Effector memory CD4-positive, alpha-beta T cell (primary cell): ENCODE data around the gene KIFC3.
"Not testable (repeated sequence)": the region's sequence is repeated elsewhere in the genome, so short reads cannot be mapped to it uniquely, and the experiment has no call there.

Experiments
- DNase-seq, 3 donors: peaks; one replicate each; pipeline ENCODE4 v3.0.0-alpha.2; 2020
- H3K27ac ChIP-seq: 2 replicates; pipeline ENCODE4 v1.7.0; 2013; ENCODE audit warnings: mild to moderate bottlenecking, low read length, moderate library complexity; ENCODE audit not compliant: insufficient read depth, poor library complexity, severe bottlenecking
- H3K27me3 ChIP-seq: replicated peaks from 2 replicates; pipeline ENCODE4 v1.7.0; 2013; ENCODE audit warnings: mild to moderate bottlenecking, low read length; ENCODE audit not compliant: insufficient read depth, control insufficient read depth, poor library complexity, severe bottlenecking
- H3K36me3 ChIP-seq: 2 replicates; pipeline ENCODE4 v1.7.0; 2013; ENCODE audit warnings: mild to moderate bottlenecking, low read length, moderate library complexity; ENCODE audit not compliant: control insufficient read depth, insufficient read depth
- H3K4me1 ChIP-seq: 2 replicates; pipeline ENCODE4 v1.7.0; 2013; ENCODE audit warnings: low read length, mild to moderate bottlenecking; ENCODE audit not compliant: control insufficient read depth, insufficient read depth, poor library complexity, severe bottlenecking
- H3K4me3 ChIP-seq: 2 replicates; pipeline ENCODE4 v1.7.0; 2013; ENCODE audit warnings: low read length, low read depth, mild to moderate bottlenecking; ENCODE audit not compliant: insufficient read depth, poor library complexity, severe bottlenecking
- H3K9me3 ChIP-seq: 2 replicates; pipeline ENCODE4 v1.7.0; 2013; ENCODE audit warnings: mild to moderate bottlenecking, low read length, moderate library complexity; ENCODE audit not compliant: control insufficient read depth

Gene KIFC3

DNA sequence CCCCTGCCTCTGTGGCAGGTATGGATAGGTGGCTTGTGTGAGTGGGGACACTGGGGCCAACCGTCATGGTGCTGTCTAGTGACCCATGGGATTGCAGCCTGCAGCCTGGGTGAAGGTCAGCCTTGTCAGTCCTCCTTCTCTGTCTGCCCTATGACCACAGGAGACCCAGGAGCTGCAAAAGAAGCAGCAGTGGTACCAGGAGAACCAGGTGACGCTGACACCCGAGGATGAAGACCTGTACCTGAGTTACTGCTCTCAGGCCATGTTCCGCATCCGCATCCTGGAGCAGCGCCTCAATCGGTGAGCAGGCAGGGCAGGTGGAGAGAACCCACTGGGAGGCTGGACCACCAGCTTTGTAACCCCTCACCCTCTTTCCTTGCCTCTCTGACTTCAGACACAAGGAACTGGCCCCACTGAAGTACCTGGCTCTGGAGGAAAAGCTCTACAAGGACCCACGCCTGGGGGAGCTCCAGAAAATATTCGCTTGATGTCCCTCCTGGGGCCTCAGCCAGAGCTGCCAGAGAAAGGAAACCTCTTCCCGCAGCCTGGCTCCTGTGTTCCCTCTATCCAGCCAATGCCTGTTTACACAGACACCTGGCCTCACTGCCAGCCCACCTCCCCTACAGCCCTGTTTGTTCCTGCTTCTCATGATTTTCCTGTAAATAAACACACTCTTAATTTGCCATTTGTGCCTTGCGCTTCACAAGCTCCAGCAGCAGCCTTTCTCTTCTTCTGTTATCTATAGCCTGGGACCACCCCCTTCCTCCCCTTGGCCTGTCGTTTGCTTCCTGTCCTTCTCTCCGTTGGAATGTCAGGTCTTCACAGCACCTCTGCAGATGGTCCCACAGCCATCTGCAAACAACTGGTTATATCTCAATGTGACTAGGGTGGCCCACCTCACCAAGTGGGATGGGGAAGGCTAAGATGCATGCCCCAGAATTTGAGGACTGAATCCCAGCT lies 71.2 kb downstream of the KIFC3 start:
- Histone ChIP-seq H3K27ac (no peak overlapping the region), H3K4me3 (no peak overlapping the region), H3K36me3 (no peaks in the 10 kb centered on the region), H3K27me3 (no peaks in the 10 kb centered on the region), H3K9me3 (no peaks in the 10 kb centered on the region), H3K4me1 (no peaks in the 10 kb centered on the region)
- DNase-seq = no peak

DNA sequence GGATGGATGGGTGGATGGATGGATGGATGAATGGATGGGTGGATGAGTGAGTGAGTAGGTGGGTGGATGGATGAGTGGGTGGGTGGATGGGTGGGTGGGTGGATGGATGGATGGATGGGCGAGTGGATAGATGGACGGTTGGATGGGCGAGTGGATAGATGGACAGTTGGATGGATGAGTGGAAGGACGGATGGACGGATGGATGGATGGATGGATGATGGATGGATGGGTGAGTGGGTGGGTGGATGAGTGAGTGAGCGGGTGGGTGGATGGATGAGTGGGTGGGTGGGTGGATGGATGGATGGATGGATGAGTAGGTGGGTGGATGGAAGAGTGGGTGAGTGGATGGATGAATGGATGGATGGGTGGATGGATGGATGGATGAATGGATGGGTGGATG lies 72.4 kb downstream of the KIFC3 start:
- H3K9me3 ChIP-seq, DNase-seq, H3K4me3 ChIP-seq, H3K36me3 ChIP-seq, H3K4me1 ChIP-seq, H3K27me3 ChIP-seq, H3K27ac ChIP-seq: not testable (repeated sequence)

DNA sequence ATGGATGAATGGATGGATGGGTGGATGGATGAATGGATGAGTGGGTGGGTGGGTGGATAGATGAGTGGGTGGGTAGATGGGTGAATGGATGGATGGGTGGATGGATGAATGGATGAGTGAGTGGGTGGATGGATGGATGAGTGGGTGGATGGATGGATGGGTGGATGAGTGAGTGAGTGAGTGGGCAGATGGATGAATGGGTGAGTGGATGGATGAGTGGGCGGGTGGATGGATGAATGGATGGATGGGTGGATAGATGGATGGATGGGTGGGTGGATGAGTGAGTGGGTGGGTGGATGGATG lies 73.2 kb downstream of the KIFC3 start:
- H3K9me3 ChIP-seq = no peaks in the 10 kb centered on the region
- H3K27me3 ChIP-seq = no peaks in the 10 kb centered on the region
- no peak overlapping the region for H3K4me3 ChIP-seq

DNA sequence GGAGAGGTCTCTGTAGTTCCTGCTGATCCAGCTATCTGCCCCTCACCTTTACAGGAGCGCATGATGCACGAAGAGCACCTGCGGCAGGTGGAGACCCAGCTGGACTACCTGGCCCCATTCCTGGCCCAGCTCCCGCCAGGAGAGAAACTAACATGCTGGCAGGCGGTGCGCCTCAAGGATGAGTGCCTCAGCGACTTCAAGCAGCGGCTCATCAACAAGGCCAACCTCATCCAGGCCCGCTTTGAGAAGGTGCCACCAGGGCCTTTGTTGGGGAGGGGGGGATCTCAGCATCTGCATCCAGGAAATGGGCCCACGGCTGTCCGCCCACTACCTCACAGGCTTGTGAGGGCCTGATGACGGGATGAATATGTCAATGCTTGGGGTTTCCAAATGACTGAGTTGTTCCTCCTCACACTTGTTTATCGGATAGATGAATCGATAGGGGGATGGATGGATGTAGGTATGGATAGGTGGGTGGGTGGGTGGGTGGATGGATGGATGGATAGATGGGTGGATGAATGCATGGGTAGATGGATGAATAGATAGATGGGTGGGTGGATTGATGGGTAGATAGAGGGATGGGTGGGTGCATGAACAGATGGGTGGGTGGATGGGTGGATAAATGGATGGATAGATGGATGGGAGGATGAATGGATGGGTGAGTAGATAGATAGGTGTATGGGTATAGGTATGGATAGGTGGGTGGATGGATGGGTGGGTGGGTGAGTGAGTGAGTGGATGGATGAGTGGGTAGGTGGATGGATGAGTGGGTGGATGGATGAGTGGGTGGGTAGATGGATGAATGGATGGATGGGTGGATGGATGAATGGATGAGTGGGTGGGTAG lies 73.7 kb downstream of the KIFC3 start:
- Histone ChIP-seq H3K9me3 (no peaks in the 10 kb centered on the region), H3K27ac (no peak overlapping the region), H3K4me1 (no peaks in the 10 kb centered on the region), H3K36me3 (no peaks in the 10 kb centered on the region), H3K27me3 (no peaks in the 10 kb centered on the region), H3K4me3 (no peak overlapping the region)
- no peak for DNase-seq

More for the DNA sequence above, 73.2 kb downstream of the KIFC3 start:
- H3K27ac ChIP-seq = no peak overlapping the region
- no peaks in the 10 kb centered on the region for H3K36me3 ChIP-seq
- no peak for DNase-seq
- H3K4me1 ChIP-seq = no peaks in the 10 kb centered on the region

DNA sequence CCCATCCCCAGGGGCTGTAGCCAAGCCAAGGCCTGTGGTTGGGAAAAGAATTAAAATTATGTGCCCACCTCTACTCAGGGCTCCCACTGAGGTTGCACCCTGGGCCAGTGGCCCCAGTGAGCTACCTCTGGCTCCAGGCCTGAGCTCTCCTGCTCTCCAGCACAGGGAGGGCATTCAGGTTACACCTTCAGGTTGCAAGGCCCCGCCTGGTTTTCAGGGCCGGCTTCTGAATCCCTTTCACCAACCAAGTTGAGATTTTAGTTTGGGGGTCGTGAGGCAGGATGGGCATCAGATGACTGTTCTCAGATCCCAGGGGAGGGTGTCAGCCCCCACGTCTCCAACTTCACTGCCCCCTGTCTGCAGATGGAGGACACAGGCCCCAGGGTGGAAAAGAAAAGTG lies 74.7 kb downstream of the KIFC3 start:
- no peaks in the 10 kb centered on the region for H3K4me1 ChIP-seq
- no peaks in the 10 kb centered on the region for H3K36me3 ChIP-seq

DNA sequence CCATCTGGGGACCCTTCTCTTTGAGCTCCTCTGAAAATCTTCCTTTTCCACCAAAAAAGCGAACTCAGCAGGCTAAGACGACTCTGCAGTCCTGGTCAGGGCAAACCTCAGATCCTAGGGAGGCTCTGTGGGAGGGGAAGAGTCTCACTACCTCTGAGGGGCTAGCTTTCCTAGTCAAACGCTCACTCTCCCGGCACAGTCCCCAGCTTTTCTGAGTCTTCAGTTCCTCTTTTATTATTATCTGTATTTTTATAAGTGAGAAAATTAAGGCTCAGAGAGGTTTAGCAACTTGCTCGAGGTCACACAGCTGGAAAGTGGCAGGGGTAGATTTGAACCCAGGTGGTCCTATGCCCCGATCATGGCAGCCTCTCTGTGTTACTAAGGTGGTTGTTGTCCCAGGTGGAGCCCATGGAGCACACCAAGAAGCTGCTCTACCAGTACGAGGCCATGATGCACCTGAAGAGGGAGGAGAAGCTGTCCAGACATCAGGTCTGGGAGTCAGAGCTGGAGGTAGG lies 75.8 kb downstream of the KIFC3 start:
- no peaks in the 10 kb centered on the region for H3K27me3 ChIP-seq
- no peak for DNase-seq

More for the DNA sequence above, 74.7 kb downstream of the KIFC3 start:
- Histone ChIP-seq H3K27ac (no peak overlapping the region), H3K9me3 (no peaks in the 10 kb centered on the region), H3K4me3 (no peak overlapping the region), H3K27me3 (no peaks in the 10 kb centered on the region)
- no peak for DNase-seq

DNA sequence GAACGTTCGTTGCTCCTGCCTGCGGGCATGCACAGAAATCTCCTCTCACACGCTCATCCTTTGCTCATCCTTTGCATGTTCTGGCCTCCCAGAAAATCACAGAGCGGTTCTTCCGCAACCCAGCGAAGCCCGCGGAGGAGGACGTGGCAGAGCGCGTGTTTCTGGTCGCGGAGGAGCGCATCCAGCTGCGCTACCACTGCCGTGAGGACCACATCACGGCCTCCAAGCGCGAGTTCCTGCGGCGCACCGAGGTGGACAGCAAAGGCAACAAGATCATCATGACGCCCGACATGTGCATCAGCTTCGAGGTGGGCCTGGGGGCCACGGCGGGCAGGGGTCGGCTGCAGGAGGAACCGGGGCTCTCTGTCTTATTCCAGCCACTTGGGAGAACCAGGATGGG lies 76.3 kb downstream of the KIFC3 start:
- Histone ChIP-seq H3K4me3 (no peak overlapping the region), H3K9me3 (no peaks in the 10 kb centered on the region), H3K36me3 (no peaks in the 10 kb centered on the region), H3K27me3 (no peaks in the 10 kb centered on the region), H3K4me1 (no peaks in the 10 kb centered on the region), H3K27ac (no peak overlapping the region)
- DNase-seq = no peak

More for the DNA sequence above, 75.8 kb downstream of the KIFC3 start:
- no peaks in the 10 kb centered on the region for H3K9me3 ChIP-seq
- no peaks in the 10 kb centered on the region for H3K4me1 ChIP-seq
- no peak overlapping the region for H3K27ac ChIP-seq
- no peak overlapping the region for H3K4me3 ChIP-seq
- no peaks in the 10 kb centered on the region for H3K36me3 ChIP-seq

DNA sequence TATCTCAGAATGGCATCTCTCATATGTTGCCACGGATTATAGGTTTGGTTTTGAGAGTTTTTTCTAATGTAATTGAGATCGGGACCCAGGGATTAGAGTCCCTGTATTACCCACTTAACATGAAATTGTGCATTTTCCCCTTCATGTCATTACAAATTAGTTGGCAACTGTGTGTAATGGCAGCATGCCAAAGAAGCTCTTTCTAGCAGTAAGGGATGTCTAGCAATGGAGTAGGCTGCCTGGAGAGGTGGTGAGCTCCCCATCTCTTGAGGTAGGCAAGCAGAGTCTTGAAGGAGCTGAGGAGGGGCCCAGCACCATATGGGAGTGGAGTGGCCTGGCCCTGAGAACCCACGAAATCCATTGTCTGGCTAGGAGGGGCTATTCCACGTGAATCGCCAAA lies 76.7 kb downstream of the KIFC3 start:
- Histone ChIP-seq H3K9me3 (no peaks in the 10 kb centered on the region), H3K27me3 (no peaks in the 10 kb centered on the region), H3K36me3 (no peaks in the 10 kb centered on the region), H3K4me1 (no peaks in the 10 kb centered on the region), H3K27ac (no peak overlapping the region), H3K4me3 (no peak overlapping the region)
- DNase-seq = no peak

DNA sequence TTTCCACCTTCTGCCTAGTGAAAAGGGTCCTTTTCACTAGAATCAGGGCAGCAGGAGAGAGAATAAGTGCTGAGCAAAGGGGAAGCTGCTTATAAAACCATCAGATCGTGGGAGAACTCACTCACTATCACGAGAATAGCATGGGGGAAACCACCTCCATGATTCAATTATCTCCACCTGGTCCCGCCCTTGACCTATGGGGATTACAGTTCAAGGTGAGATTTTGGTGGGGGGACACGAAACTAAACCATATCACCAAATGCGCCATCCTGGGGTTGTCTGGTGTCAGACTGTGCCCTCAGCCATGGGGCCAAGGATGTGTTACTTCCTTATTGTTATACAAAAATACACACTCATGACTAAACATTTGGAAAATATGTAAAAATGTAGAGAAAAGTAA lies 77.1 kb downstream of the KIFC3 start:
- Histone ChIP-seq H3K27ac (no peak overlapping the region), H3K9me3 (no peaks in the 10 kb centered on the region), H3K4me1 (no peaks in the 10 kb centered on the region), H3K36me3 (no peaks in the 10 kb centered on the region), H3K27me3 (no peaks in the 10 kb centered on the region), H3K4me3 (no peak overlapping the region)
- DNase-seq = no peak

DNA sequence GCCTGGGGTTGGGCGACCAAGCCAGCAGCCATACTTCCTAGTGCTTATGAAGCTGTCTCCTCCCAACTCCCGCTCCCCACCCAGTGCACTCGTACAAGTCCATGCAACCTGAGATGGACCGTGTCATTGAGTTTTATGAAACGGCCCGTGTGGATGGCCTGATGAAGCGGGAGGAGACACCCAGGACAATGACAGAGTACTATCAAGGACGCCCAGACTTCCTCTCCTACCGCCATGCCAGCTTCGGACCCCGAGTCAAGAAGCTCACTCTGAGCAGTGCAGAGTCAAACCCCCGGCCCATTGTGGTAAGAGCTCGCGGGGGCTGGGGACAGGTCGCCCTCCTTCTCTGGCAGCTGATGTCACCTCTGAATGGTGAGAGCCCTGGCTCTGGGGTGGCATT lies 77.8 kb downstream of the KIFC3 start:
- Histone ChIP-seq H3K9me3 (no peaks in the 10 kb centered on the region), H3K27ac (no peak overlapping the region), H3K4me3 (no peak overlapping the region), H3K36me3 (no peaks in the 10 kb centered on the region), H3K4me1 (no peaks in the 10 kb centered on the region), H3K27me3 (no peaks in the 10 kb centered on the region)
- DNase-seq = no peak
